Mucosa of stomach (tissue), 1 donor: ENCODE measurements around the gene LTBP4.
A peak's percentile ranks its signal among the peaks of the same experiment; 100 is the strongest.

ENCODE experiments used
- H3K27me3 ChIP-seq: one replicate; pipeline ENCODE4 v1.7.0; 2013; ENCODE audit warnings: mild to moderate bottlenecking, low read length; ENCODE audit not compliant: control insufficient read depth, insufficient read depth
- H3K36me3 ChIP-seq: one replicate; pipeline ENCODE4 v1.7.0; 2013; ENCODE audit warnings: low read length; ENCODE audit not compliant: control insufficient read depth, insufficient read depth
- H3K4me1 ChIP-seq: one replicate; pipeline ENCODE4 v1.7.0; 2013; ENCODE audit warnings: mild to moderate bottlenecking, low read length; ENCODE audit not compliant: control insufficient read depth, insufficient read depth
- H3K4me3 ChIP-seq: one replicate; pipeline ENCODE4 v1.7.0; 2013; ENCODE audit warnings: low read length
- H3K9ac ChIP-seq: one replicate; pipeline ENCODE4 v1.7.0; 2013; ENCODE audit warnings: mild to moderate bottlenecking, low read length, moderate library complexity
- H3K9me3 ChIP-seq: one replicate; pipeline ENCODE4 v1.7.0; 2013; ENCODE audit warnings: mild to moderate bottlenecking, low read length, moderate library complexity; ENCODE audit not compliant: control insufficient read depth
- donor health status: Pancreatic carcinoma.

Gene LTBP4

GRCh38 chr19:40603071-40603388, 1.9 kb downstream of the LTBP4 start:
- peak overlapping the region; percentile 56 for H3K9ac ChIP-seq
- no peak overlapping the region for H3K4me3 ChIP-seq
- peaks cover 35% of the 10 kb centered on the region for H3K27me3 ChIP-seq
- H3K4me1 ChIP-seq, result peaks cover 68% of the 10 kb centered on the region
- H3K9me3 ChIP-seq, result no peaks in the 10 kb centered on the region
- H3K36me3 ChIP-seq, result no peaks in the 10 kb centered on the region

GRCh38 chr19:40603389-40604170, 2.4 kb downstream of the LTBP4 start:
- H3K4me3 ChIP-seq, result no peak overlapping the region
- peak overlapping the region; percentile 56 for H3K9ac ChIP-seq
- H3K27me3 ChIP-seq, result peaks cover 29% of the 10 kb centered on the region
- no peaks in the 10 kb centered on the region for H3K36me3 ChIP-seq
- peaks cover 74% of the 10 kb centered on the region for H3K4me1 ChIP-seq
- H3K9me3 ChIP-seq, result no peaks in the 10 kb centered on the region

DNA sequence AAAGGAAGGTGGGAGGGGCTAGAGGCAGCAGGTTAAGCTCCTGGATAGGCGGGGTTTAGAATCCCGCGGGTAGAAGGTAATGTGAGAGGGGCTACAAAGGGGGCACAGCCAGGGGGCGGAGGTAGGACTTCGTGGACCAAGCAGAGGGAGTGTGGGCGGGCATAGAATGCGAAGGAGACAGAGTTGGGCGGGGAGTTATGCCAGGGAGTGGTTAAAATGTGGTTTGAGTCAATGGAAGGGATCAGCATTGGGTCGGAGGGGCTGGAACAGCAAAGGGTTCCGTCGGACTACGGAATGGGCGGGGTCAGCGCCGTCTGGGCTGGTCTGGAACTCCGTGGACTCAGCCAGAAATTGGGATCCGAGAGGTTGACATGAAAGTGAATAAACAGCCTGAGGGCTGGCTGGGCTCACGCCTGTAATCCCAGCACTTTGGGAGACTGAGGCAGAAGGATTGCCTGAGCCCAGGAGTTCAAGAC, 3.0 kb downstream of the LTBP4 start:
- no peak overlapping the region for H3K4me3 ChIP-seq
- H3K36me3 ChIP-seq, result no peaks in the 10 kb centered on the region
- H3K9me3 ChIP-seq, result no peaks in the 10 kb centered on the region
- H3K9ac ChIP-seq, result peak overlapping the region; percentile 56
- H3K4me1 ChIP-seq, result peaks cover 79% of the 10 kb centered on the region
- peaks cover 24% of the 10 kb centered on the region for H3K27me3 ChIP-seq

DNA sequence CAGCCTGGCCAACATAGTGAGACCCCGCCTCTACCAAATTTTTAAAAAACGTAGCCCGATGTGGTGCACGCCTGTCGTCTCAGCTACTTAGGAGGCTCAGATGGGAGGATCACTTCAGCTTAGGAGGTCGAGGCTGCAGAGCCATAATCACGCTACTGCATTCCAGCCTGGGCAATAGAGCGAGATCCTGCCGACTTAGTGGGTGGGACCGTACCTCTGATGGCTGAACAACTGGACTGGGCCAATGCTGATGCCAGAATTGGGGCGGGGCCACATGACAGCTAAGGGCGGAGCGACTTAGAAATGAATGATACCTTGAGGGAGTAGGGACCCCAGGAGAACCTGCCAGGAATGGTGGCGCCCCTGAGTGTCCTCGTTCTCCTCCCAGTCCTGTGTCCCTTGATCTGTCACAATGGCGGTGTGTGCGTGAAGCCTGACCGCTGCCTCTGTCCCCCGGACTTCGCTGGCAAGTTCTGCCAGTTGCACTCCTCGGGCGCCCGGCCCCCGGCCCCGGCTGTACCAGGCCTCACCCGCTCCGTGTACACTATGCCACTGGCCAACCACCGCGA, 3.6 kb downstream of the LTBP4 start:
- H3K9me3 ChIP-seq, result no peaks in the 10 kb centered on the region
- peak overlapping the region; percentile 60 for H3K4me3 ChIP-seq
- no peaks in the 10 kb centered on the region for H3K36me3 ChIP-seq
- H3K4me1 ChIP-seq, result peaks cover 83% of the 10 kb centered on the region
- H3K27me3 ChIP-seq, result peaks cover 19% of the 10 kb centered on the region
- H3K9ac ChIP-seq, result peak overlapping the region; percentile 68

- Histone ChIP-seq H3K4me3 (peak overlapping the region; percentile 60), H3K9ac (peak overlapping the region; percentile 68), H3K9me3 (no peaks in the 10 kb centered on the region), H3K27me3 (peaks cover 12% of the 10 kb centered on the region), H3K4me1 (peaks cover 85% of the 10 kb centered on the region), H3K36me3 (no peaks in the 10 kb centered on the region)
Measured at GRCh38 chr19:40605216-40605971, 4.2 kb downstream of the LTBP4 start.

GRCh38 chr19:40607311-40608239, 6.4 kb downstream of the LTBP4 start:
- no peaks in the 10 kb centered on the region for H3K36me3 ChIP-seq
- H3K4me3 ChIP-seq, result no peak overlapping the region
- H3K4me1 ChIP-seq, result peaks cover 85% of the 10 kb centered on the region
- peak overlapping the region; percentile 2 for H3K9ac ChIP-seq
- no peaks in the 10 kb centered on the region for H3K27me3 ChIP-seq
- H3K9me3 ChIP-seq, result no peaks in the 10 kb centered on the region

DNA sequence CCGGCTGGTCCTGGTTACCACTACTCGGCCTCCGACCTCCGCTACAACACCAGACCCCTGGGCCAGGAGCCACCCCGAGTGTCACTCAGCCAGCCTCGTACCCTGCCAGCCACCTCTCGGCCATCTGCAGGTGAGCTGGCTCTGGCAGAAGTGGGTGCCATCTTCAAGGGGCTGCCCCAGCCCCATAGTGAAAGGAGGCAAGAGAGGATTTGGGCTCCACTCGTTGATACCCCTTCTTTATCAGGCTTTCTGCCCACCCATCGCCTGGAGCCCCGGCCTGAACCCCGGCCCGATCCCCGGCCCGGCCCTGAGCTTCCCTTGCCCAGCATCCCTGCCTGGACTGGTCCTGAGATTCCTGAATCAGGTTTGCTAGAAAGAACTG, 7.1 kb downstream of the LTBP4 start:
- H3K4me1 ChIP-seq, result peaks cover 78% of the 10 kb centered on the region
- no peaks in the 10 kb centered on the region for H3K9me3 ChIP-seq
- no peaks in the 10 kb centered on the region for H3K36me3 ChIP-seq
- H3K27me3 ChIP-seq, result no peaks in the 10 kb centered on the region
- no peak overlapping the region for H3K4me3 ChIP-seq
- H3K9ac ChIP-seq, result no peak overlapping the region

GRCh38 chr19:40608957-40609356, 7.8 kb downstream of the LTBP4 start:
- Histone ChIP-seq H3K9me3 (no peaks in the 10 kb centered on the region), H3K9ac (peak overlapping the region; percentile 74), H3K4me3 (no peak overlapping the region), H3K36me3 (no peaks in the 10 kb centered on the region), H3K4me1 (peaks cover 73% of the 10 kb centered on the region), H3K27me3 (no peaks in the 10 kb centered on the region)

DNA sequence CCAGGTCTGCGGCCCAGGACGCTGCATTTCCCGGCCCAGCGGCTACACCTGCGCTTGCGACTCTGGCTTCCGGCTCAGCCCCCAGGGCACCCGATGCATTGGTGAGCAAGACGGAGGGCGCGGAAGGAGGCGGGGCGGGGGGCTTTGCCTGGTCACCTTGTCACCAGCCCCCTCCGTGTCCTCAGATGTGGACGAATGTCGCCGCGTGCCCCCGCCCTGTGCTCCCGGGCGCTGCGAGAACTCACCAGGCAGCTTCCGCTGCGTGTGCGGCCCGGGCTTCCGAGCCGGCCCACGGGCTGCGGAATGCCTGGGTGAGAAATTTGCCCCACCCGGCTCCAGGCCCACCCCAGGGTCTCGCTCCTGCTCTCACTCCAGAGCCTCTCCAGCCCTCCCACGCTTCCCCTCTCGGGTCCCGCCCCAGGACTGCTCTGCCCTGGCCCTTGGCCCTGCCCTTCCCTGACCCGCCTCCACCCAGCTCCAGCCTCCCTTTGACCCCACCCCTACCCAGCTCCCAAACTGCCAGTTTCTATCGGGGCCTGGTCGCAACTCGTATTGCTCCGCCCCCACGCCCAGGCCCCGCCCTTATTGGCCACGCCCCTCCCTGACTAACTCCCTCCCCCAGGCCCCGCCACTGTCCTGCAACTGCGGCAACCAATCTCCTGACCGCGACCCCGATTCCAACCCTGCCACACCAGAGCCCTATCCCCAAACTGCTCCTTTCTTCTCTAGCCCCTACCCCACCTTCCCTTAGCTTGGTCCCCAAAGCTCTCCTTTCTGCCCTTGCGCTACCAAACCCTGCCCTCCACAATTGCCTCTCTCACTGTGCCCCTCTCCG, 8.6 kb downstream of the LTBP4 start:
- Histone ChIP-seq H3K9ac (peak overlapping the region; percentile 74), H3K27me3 (no peaks in the 10 kb centered on the region), H3K4me1 (peaks cover 65% of the 10 kb centered on the region)

GRCh38 chr19:40610396-40611064, 9.4 kb downstream of the LTBP4 start:
- no peaks in the 10 kb centered on the region for H3K36me3 ChIP-seq
- H3K27me3 ChIP-seq, result no peaks in the 10 kb centered on the region
- H3K9me3 ChIP-seq, result no peaks in the 10 kb centered on the region
- no peak overlapping the region for H3K4me3 ChIP-seq
- H3K9ac ChIP-seq, result peak overlapping the region; percentile 74
- peaks cover 61% of the 10 kb centered on the region for H3K4me1 ChIP-seq

More for the DNA sequence above, 8.6 kb downstream of the LTBP4 start:
- H3K36me3 ChIP-seq, result no peaks in the 10 kb centered on the region
- H3K9me3 ChIP-seq, result no peaks in the 10 kb centered on the region
- no peak overlapping the region for H3K4me3 ChIP-seq
